HG02938 (cell line): Measurements from ENCODE around the gene WDR27.
"Not testable (repeated sequence)": the region's sequence is repeated elsewhere in the genome, so short reads cannot be mapped to it uniquely, and the experiment has no call there.

Source experiments
- ATAC-seq: cut with Tn5 transposase; IDR thresholded peaks from one replicate; pipeline ENCODE4 v1.9.1; 2021; ENCODE audit warnings: mild to moderate bottlenecking, moderate library complexity; ENCODE audit not compliant: unreplicated experiment

Gene WDR27

GRCh38 chr6:169451065-169451838 lies 250.6 kb downstream of the WDR27 start:
- ATAC-seq = no peak

- no peak for ATAC-seq
These were observed 251.7 kb downstream of the WDR27 start for GRCh38 chr6:169450097-169450496.

GRCh38 chr6:169449221-169449620 lies 252.6 kb downstream of the WDR27 start:
- no peak for ATAC-seq

GRCh38 chr6:169445661-169446581 lies 255.9 kb downstream of the WDR27 start:
- ATAC-seq = no peak

- no peak for ATAC-seq
These were observed 256.6 kb downstream of the WDR27 start for GRCh38 chr6:169445227-169445626.

GRCh38 chr6:169441292-169441691 lies 260.5 kb downstream of the WDR27 start:
- no peak for ATAC-seq

GRCh38 chr6:169439710-169440109 lies 262.1 kb downstream of the WDR27 start:
- ATAC-seq = no peak

GRCh38 chr6:169434554-169434953 lies 267.3 kb downstream of the WDR27 start:
- not testable (repeated sequence) for ATAC-seq

- no peak for ATAC-seq
These were observed 272.8 kb downstream of the WDR27 start for GRCh38 chr6:169429001-169429400.

GRCh38 chr6:169428532-169428931 lies 273.3 kb downstream of the WDR27 start:
- ATAC-seq = no peak

- ATAC-seq = no peak
These were observed 274.0 kb downstream of the WDR27 start for GRCh38 chr6:169427856-169428255.

- ATAC-seq = no peak
These were observed 275.2 kb downstream of the WDR27 start for GRCh38 chr6:169426611-169427010.

GRCh38 chr6:169425628-169426370 lies 276.0 kb downstream of the WDR27 start:
- no peak for ATAC-seq

- no peak for ATAC-seq
These were observed 277.0 kb downstream of the WDR27 start for GRCh38 chr6:169424821-169425240.

GRCh38 chr6:169424149-169424804 lies 277.6 kb downstream of the WDR27 start:
- no peak for ATAC-seq

- no peak for ATAC-seq
These were observed 280.1 kb downstream of the WDR27 start for GRCh38 chr6:169421586-169422264.

GRCh38 chr6:169420912-169421543 lies 280.8 kb downstream of the WDR27 start:
- no peak for ATAC-seq

GRCh38 chr6:169417101-169417500 lies 284.7 kb downstream of the WDR27 start:
- no peak for ATAC-seq

GRCh38 chr6:169416249-169416648 lies 285.6 kb downstream of the WDR27 start:
- no peak for ATAC-seq

- ATAC-seq = no peak
These were observed 286.6 kb downstream of the WDR27 start for GRCh38 chr6:169415179-169415578.
